ENCODE measurements around the gene SLC7A6.

GRCh38 chr16:68230956-68231355 lies 33.4 kb upstream of the SLC7A6 start:
- TF ChIP-seq CTCF (IDR thresholded peaks at IDR 0.05) (no peak), EP300 (IDR thresholded peaks at IDR 0.05) (no peak), POLR2A (IDR thresholded peaks at IDR 0.05) (no peak)
